HG02852 (cell line): ENCODE data around the gene NDE1.
"Not testable (repeated sequence)": the region's sequence is repeated elsewhere in the genome, so short reads cannot be mapped to it uniquely, and the experiment has no call there.

Experiments
- ATAC-seq: cut with Tn5 transposase; IDR thresholded peaks from one replicate; pipeline ENCODE4 v1.9.1; 2021; ENCODE audit warnings: mild to moderate bottlenecking, moderate library complexity; ENCODE audit not compliant: unreplicated experiment

NDE1 gene

GRCh38 chr16:15650019-15650697 lies at the start of gene NDE1:
TSS of gene NDE1 (plus strand) at chr16:15650245. CDS start at chr16:15664779, 14,534 bp downstream.
- ATAC-seq: peak; percentile 72

- ATAC-seq: no peak
Observed at GRCh38 chr16:15601212-15601879, 48.7 kb upstream of the NDE1 start.

- ATAC-seq: no peak
Observed at GRCh38 chr16:15602285-15603044, 47.6 kb upstream of the NDE1 start.

- no peak for ATAC-seq
Observed at GRCh38 chr16:15604460-15605440, 45.3 kb upstream of the NDE1 start.

GRCh38 chr16:15605839-15606517 lies 44.1 kb upstream of the NDE1 start:
- no peak for ATAC-seq

- no peak for ATAC-seq
Observed at GRCh38 chr16:15606518-15607220, 43.4 kb upstream of the NDE1 start.

GRCh38 chr16:15607221-15607699 lies 42.8 kb upstream of the NDE1 start:
- not testable (repeated sequence) for ATAC-seq

GRCh38 chr16:15607700-15608396 lies 42.2 kb upstream of the NDE1 start:
- no peak for ATAC-seq

GRCh38 chr16:15608398-15609285 lies 41.4 kb upstream of the NDE1 start:
- no peak for ATAC-seq

GRCh38 chr16:15609286-15609649 lies 40.8 kb upstream of the NDE1 start:
- no peak for ATAC-seq

GRCh38 chr16:15610369-15610871 lies 39.6 kb upstream of the NDE1 start:
- ATAC-seq: no peak

GRCh38 chr16:15611610-15612009 lies 38.4 kb upstream of the NDE1 start:
- ATAC-seq: no peak

GRCh38 chr16:15613676-15614075 lies 36.4 kb upstream of the NDE1 start:
- no peak for ATAC-seq

GRCh38 chr16:15616012-15616411 lies 34.0 kb upstream of the NDE1 start:
- no peak for ATAC-seq

- ATAC-seq: no peak
Observed at GRCh38 chr16:15616475-15617165, 33.4 kb upstream of the NDE1 start.

GRCh38 chr16:15617901-15618300 lies 32.1 kb upstream of the NDE1 start:
- no peak for ATAC-seq

GRCh38 chr16:15618392-15618791 lies 31.7 kb upstream of the NDE1 start:
- ATAC-seq: no peak
